ENCODE data around the gene DBP.
A peak's percentile ranks its signal among the peaks of the same experiment; 100 is the strongest.

- no peak for TF ChIP-seq CTCF (IDR thresholded peaks at IDR 0.05)
- peak; percentile 7 for TF ChIP-seq POLR2A (IDR thresholded peaks at IDR 0.05)
These were observed 13.0 kb downstream of the DBP start for GRCh38 chr19:48624067-48624594.
